HG03571 (cell line): ENCODE data around the gene TMEM236.
"Not testable (repeated sequence)": the region's sequence is repeated elsewhere in the genome, so short reads cannot be mapped to it uniquely, and the experiment has no call there.

Experiments
- ATAC-seq: cut with Tn5 transposase; IDR thresholded peaks from one replicate; pipeline ENCODE4 v1.9.1; 2021; ENCODE audit not compliant: unreplicated experiment

Gene TMEM236

GRCh38 chr10:17751781-17752445 is at the start of gene TMEM236:
Gene TMEM236, plus strand, starts transcription at chr10:17752201. Its CDS starts 95 bp downstream, at chr10:17752296.
- no peak for ATAC-seq

GRCh38 chr10:17703706-17704105 is 48.3 kb upstream of the TMEM236 start:
- ATAC-seq: no peak

GRCh38 chr10:17708821-17709220 is 43.2 kb upstream of the TMEM236 start:
- ATAC-seq: no peak

- ATAC-seq: no peak
Measured at GRCh38 chr10:17709492-17709891, 42.5 kb upstream of the TMEM236 start.

- ATAC-seq: no peak
Measured at GRCh38 chr10:17710181-17710580, 41.8 kb upstream of the TMEM236 start.

GRCh38 chr10:17712053-17712452 is 39.9 kb upstream of the TMEM236 start:
- no peak for ATAC-seq

- ATAC-seq: no peak
Measured at GRCh38 chr10:17712717-17713471, 39.1 kb upstream of the TMEM236 start.

GRCh38 chr10:17713758-17714157 is 38.2 kb upstream of the TMEM236 start:
- no peak for ATAC-seq

GRCh38 chr10:17716161-17716560 is 35.8 kb upstream of the TMEM236 start:
- ATAC-seq: no peak

GRCh38 chr10:17722317-17723014 is 29.5 kb upstream of the TMEM236 start:
- not testable (repeated sequence) for ATAC-seq

GRCh38 chr10:17725703-17726102 is 26.3 kb upstream of the TMEM236 start:
- ATAC-seq: no peak

- ATAC-seq: no peak
Measured at GRCh38 chr10:17729630-17730029, 22.4 kb upstream of the TMEM236 start.

- ATAC-seq: no peak
Measured at GRCh38 chr10:17730667-17731066, 21.3 kb upstream of the TMEM236 start.

- no peak for ATAC-seq
Measured at GRCh38 chr10:17731331-17732020, 20.5 kb upstream of the TMEM236 start.

- no peak for ATAC-seq
Measured at GRCh38 chr10:17733620-17734019, 18.4 kb upstream of the TMEM236 start.

GRCh38 chr10:17734432-17735080 is 17.4 kb upstream of the TMEM236 start:
- no peak for ATAC-seq

GRCh38 chr10:17735166-17735941 is 16.6 kb upstream of the TMEM236 start:
- ATAC-seq: no peak

- ATAC-seq: no peak
Measured at GRCh38 chr10:17736223-17736622, 15.8 kb upstream of the TMEM236 start.

GRCh38 chr10:17737027-17737965 is 14.7 kb upstream of the TMEM236 start:
- no peak for ATAC-seq
